ENCODE data around the gene RYR2.

RYR2 gene

GRCh38 chr1:237732657-237733056 lies 690.7 kb downstream of the RYR2 start:
- Histone ChIP-seq H3K27me3 (no peaks in the 10 kb centered on the region), H3K4me3 (ENCODE audit: low read depth, low read length) (no peak overlapping the region), H3K4me1 (peaks cover 7% of the 10 kb centered on the region), H3K36me3 (no peaks in the 10 kb centered on the region), H3K9me3 (no peaks in the 10 kb centered on the region)
- TF ChIP-seq, protein P1, sequence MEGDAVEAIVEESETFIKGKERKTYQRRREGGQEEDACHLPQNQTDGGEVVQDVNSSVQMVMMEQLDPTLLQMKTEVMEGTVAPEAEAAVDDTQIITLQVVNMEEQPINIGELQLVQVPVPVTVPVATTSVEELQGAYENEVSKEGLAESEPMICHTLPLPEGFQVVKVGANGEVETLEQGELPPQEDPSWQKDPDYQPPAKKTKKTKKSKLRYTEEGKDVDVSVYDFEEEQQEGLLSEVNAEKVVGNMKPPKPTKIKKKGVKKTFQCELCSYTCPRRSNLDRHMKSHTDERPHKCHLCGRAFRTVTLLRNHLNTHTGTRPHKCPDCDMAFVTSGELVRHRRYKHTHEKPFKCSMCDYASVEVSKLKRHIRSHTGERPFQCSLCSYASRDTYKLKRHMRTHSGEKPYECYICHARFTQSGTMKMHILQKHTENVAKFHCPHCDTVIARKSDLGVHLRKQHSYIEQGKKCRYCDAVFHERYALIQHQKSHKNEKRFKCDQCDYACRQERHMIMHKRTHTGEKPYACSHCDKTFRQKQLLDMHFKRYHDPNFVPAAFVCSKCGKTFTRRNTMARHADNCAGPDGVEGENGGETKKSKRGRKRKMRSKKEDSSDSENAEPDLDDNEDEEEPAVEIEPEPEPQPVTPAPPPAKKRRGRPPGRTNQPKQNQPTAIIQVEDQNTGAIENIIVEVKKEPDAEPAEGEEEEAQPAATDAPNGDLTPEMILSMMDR (IDR thresholded peaks at IDR 0.05; ENCODE audit: low read depth, low read length): no peak
- DNase-seq: peak; percentile 82

DNA sequence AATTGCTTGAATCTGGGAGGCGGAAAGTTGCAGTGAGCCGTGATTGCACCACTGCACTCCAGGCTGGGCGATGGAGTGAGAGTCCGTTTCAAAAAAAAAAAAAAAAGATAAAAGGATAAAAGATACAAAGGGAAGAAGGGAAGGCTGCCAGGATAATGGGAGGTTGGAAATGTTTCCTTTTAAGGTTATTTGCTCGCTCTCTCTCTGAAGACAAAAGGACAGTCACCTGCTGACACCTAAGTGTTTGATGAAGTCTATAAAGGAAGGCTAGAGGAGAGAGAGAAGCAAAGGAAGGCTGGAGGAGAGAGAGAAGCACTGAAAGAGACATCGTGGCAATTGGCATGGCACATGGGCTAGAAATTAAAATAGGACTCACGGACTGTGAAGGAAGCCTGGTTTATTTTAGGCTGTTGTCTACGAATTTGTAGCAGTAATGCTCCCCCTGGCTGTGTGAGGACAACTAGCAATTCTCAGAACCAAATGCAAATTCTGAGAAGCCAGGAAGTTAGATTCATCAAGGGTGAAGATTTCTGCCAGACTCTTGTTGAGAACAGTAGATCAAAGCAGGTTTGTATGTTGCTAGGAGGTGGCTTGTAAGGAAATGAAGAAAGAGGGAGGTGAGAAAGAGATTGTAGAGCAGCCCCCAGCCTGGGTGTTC lies 694.5 kb downstream of the RYR2 start:
- DNase-seq: no peak
- Histone ChIP-seq H3K4me3 (ENCODE audit: low read depth, low read length) (no peak overlapping the region), H3K4me1 (peaks cover 7% of the 10 kb centered on the region), H3K9me3 (no peaks in the 10 kb centered on the region), H3K27me3 (no peaks in the 10 kb centered on the region), H3K36me3 (no peaks in the 10 kb centered on the region)
- TF ChIP-seq, protein P1 (IDR thresholded peaks at IDR 0.05; ENCODE audit: low read depth, low read length): peak; percentile 78

DNA sequence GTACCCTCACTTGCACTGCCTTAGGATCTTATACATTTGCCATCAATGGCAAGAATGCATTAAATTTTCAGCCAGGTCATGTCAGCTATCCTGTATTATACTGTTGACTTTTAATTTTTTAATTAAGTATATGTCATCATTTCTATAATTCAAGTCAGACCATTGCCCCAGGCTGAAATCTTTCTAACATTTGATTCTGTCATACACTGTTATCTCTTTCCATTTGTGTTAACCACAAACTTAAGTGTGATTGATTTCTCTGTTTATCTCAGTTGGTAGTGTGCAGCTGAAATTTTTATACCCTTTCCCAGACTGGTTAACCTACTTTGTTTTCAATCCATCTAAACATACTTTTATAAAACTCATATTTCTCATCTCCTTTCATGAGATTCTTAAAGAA lies 695.5 kb downstream of the RYR2 start:
- no peaks in the 10 kb centered on the region for H3K36me3 ChIP-seq
- H3K27me3 ChIP-seq: no peaks in the 10 kb centered on the region
- H3K9me3 ChIP-seq: no peaks in the 10 kb centered on the region
- H3K4me3 ChIP-seq (ENCODE audit: low read depth, low read length): no peak overlapping the region
- TF ChIP-seq, protein P1 (IDR thresholded peaks at IDR 0.05; ENCODE audit: low read depth, low read length): no peak
- no peak for DNase-seq
- peaks cover 7% of the 10 kb centered on the region for H3K4me1 ChIP-seq

DNA sequence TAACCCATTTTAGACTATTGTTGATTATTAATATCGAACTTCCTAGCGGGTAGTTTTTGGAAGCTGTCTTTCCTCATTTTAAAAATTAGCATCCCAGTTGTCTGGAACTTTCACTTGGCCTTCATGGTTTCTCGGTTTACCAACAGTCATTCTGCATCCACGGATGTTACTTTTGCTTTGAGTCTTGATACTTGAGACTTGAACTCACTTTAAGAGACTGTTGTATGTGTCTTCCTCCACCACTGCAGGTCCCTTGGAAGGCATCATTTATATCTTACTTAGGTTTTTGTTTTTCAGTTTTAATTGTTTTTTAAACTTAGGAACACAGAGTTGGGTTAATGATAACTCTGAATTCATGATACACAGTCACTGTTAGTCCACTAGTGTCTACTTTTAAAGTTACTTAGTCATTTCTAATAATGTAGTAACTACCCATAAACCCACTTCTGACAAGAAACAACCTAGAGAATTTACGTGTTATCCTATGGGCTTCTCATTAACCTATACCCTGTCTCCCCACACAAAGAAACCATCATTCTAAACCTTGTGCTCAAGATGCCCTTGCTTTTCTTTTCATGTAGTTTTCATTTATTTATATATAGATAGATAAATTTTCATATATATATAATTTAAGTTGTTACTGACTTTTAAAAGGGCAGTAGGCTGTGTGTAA lies 696.1 kb downstream of the RYR2 start:
- TF ChIP-seq, protein P1 (IDR thresholded peaks at IDR 0.05; ENCODE audit: low read depth, low read length): no peak
- no peaks in the 10 kb centered on the region for H3K27me3 ChIP-seq
- peaks cover 4% of the 10 kb centered on the region for H3K4me1 ChIP-seq
- no peak overlapping the region for H3K4me3 ChIP-seq (ENCODE audit: low read depth, low read length)
- H3K9me3 ChIP-seq: no peaks in the 10 kb centered on the region
- no peaks in the 10 kb centered on the region for H3K36me3 ChIP-seq
- DNase-seq: no peak

- DNase-seq: no peak
- no peaks in the 10 kb centered on the region for H3K36me3 ChIP-seq
- no peak overlapping the region for H3K4me3 ChIP-seq (ENCODE audit: low read depth, low read length)
Measured at GRCh38 chr1:237740846-237741245, 698.9 kb downstream of the RYR2 start.

More at GRCh38 chr1:237740846-237741245, 698.9 kb downstream of the RYR2 start:
- TF ChIP-seq, protein P1 (IDR thresholded peaks at IDR 0.05; ENCODE audit: low read depth, low read length): no peak
- Histone ChIP-seq H3K4me1 (no peaks in the 10 kb centered on the region; the same call in 1 of the 2 replicates), H3K27me3 (no peaks in the 10 kb centered on the region), H3K9me3 (no peaks in the 10 kb centered on the region)

Data from BE2C (cell line).